ENCODE measurements around the gene OR52I1.

DNA sequence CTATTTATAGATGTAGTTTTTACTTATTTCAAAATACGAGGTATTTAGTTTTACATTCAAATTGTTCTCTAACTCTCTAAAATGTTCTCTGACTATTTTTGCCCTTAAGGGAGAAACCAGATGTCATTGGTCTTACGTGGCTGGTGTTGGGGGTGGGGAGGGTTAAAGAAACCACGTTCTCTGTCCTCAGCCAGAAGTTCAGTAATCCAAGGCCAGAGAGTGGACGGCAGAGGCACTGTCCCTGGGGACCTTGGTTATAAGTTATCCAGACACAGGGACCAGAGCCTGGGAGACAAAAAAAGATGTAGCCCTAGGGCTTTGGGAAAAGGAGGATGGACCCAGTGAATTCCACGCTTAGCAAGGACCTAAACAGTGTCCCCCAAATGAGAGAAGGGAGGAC, 49.2 kb downstream of the OR52I1 start:
- TF ChIP-seq, protein P1, sequence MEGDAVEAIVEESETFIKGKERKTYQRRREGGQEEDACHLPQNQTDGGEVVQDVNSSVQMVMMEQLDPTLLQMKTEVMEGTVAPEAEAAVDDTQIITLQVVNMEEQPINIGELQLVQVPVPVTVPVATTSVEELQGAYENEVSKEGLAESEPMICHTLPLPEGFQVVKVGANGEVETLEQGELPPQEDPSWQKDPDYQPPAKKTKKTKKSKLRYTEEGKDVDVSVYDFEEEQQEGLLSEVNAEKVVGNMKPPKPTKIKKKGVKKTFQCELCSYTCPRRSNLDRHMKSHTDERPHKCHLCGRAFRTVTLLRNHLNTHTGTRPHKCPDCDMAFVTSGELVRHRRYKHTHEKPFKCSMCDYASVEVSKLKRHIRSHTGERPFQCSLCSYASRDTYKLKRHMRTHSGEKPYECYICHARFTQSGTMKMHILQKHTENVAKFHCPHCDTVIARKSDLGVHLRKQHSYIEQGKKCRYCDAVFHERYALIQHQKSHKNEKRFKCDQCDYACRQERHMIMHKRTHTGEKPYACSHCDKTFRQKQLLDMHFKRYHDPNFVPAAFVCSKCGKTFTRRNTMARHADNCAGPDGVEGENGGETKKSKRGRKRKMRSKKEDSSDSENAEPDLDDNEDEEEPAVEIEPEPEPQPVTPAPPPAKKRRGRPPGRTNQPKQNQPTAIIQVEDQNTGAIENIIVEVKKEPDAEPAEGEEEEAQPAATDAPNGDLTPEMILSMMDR (IDR thresholded peaks at IDR 0.05), result no peak
- TF ChIP-seq POLR2A (IDR thresholded peaks at IDR 0.05), result no peak

Measured in Peyer's patch (tissue), 4 donors.